Choroid plexus epithelial cell (primary cell): ENCODE measurements around the gene APH1B.

Source experiments
- DNase-seq: peaks from one replicate; pipeline ENCODE4 v3.0.0-alpha.2; 2010; ENCODE audit warnings: low read depth
- H3K4me3 ChIP-seq: 2 replicates; pipeline ENCODE4 v1.5.1; 2011; ENCODE audit warnings: low read depth, mild to moderate bottlenecking, control low read depth, low read length, moderate library complexity
- TF ChIP-seq, protein P1 (sequence below): conservative IDR thresholded peaks from 2 replicates; pipeline ENCODE4 v1.5.1; 2011; ENCODE audit warnings: low read depth, mild to moderate bottlenecking, control low read depth, inconsistent platforms, low read length, moderate library complexity

APH1B gene

DNA sequence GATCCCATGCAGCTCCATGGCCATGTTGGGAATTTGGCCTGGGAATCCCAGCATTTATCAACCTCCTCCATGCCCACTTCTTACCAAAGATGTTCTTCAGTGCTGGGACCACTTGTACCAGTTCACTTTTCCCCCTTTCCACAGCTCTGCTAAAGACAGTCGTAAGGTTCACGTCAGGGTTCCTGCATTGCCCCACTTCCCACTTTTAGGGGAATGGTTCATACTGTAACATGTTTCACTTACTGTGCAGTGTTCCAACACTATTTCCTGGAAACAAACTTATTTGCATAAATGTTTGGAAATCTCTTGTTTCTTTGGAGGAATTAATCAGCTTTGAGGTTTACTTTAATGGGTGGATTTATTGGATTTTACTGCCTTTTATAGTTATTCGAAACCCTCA, 17.0 kb downstream of the APH1B start:
- TF ChIP-seq, protein P1, sequence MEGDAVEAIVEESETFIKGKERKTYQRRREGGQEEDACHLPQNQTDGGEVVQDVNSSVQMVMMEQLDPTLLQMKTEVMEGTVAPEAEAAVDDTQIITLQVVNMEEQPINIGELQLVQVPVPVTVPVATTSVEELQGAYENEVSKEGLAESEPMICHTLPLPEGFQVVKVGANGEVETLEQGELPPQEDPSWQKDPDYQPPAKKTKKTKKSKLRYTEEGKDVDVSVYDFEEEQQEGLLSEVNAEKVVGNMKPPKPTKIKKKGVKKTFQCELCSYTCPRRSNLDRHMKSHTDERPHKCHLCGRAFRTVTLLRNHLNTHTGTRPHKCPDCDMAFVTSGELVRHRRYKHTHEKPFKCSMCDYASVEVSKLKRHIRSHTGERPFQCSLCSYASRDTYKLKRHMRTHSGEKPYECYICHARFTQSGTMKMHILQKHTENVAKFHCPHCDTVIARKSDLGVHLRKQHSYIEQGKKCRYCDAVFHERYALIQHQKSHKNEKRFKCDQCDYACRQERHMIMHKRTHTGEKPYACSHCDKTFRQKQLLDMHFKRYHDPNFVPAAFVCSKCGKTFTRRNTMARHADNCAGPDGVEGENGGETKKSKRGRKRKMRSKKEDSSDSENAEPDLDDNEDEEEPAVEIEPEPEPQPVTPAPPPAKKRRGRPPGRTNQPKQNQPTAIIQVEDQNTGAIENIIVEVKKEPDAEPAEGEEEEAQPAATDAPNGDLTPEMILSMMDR: no peak

DNA sequence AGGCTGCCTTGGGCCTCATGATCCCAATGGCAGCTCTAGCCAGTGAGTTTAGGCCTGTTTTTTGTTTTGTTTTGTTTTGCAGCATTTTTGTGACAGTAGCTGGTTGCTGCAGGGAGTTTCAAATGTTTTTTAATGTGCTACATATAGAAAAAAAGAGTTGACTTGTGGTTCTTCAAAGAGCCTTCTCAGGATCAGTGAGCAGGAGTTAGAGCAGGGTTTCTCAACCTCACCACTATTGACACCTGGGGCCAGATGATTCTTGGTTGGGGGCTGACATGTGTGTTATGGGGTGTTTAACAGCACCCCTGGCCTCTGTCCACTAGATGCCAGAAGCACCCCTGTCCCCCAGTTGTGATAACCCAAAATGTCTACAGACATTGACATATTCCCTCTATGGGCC, 17.9 kb downstream of the APH1B start:
- DNase-seq: no peak
- no peak overlapping the region for H3K4me3 ChIP-seq
- TF ChIP-seq, protein P1: no peak

More for the DNA sequence above, 17.0 kb downstream of the APH1B start:
- H3K4me3 ChIP-seq: no peak overlapping the region
- DNase-seq: no peak

DNA sequence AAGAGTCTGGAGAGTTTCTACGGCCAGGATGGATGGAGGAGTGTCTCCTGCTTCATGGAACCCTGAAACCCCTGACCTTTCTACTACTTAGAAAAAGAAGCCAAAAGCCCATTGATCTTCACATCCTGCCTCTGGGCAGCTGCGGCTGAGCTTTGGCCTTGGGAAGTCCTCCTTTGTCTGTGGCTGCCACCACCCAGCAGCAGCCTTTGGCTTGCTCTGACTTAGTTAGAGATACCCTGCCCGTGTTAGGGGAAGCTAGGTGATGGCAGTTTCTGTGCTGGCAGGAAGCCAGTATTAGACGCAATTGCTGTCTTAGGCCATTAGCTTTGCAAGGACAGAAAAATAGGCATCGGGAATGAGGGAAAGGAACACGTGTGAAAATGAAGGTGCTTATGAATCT, 18.8 kb downstream of the APH1B start:
- no peak overlapping the region for H3K4me3 ChIP-seq
- TF ChIP-seq, protein P1: no peak
- no peak for DNase-seq

DNA sequence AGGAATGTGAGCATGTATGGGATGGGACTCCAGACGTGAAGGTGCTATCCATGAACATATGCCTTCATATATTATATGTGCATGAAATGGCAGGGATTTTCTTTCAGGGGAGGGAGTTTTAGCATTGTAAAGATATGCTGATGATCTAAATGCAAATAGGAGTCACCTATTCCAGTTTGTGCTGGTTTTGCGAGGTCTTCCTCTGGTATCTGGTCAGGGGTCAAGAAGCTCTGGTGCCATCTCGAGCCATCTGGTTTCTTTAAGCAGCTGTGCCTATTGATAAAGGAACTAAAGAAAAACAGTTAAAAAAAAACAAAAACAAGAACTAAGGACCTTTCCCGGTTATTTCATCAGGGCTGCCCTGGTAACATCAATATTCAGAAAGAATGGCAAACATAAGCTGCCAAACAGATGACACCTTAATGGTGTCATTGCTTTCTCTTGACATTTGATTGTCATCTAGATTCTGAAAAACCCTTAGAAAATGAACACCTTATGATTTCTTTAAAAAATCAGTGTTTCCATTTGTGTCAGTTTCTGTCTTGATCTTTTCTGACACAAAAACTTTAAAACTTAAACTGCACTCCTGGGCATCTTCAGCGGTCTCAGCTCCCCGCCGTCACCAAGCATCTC, 22.7 kb downstream of the APH1B start:
- no peak overlapping the region for H3K4me3 ChIP-seq
- TF ChIP-seq, protein P1: no peak
- DNase-seq: no peak

DNA sequence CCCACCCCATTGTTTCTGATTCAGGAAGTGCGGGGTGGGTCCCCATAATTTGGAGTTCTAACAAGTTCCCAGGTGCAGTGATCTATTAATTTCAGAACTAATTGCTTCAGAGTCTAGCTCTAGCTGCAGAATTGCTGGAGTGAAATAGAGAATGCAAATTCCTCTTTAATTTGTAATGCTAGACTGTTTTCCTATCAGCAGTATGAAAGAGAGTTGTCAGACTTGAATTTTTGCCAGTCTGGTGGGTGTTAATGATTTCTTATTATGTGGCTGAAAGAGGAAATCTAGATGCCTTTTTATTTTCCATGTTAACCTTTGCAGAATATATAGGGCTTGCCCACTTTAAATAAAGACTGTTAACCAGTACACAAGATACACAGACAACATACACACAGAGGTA, 23.7 kb downstream of the APH1B start:
- no peak overlapping the region for H3K4me3 ChIP-seq
- DNase-seq: no peak
- TF ChIP-seq, protein P1: no peak

DNA sequence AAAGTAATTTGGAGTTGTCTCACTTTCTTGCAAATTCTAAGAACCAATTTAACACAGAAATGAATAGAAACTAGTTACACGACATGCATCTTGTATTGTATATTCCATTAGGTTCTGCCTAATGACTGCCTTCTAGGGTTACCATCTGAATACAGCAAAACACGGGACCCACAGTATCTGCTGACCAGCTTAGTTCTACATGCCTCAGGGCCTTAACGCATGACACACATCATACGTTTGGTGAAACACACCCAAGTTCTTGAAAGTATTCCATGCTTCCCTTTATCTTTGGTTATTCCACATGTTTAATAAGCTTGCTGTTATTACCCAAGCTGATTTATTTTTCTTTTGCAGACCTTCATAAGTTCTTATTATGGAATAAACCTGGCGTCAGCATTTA, 27.9 kb downstream of the APH1B start:
- no peak for DNase-seq
- TF ChIP-seq, protein P1: no peak
- H3K4me3 ChIP-seq: no peak overlapping the region

DNA sequence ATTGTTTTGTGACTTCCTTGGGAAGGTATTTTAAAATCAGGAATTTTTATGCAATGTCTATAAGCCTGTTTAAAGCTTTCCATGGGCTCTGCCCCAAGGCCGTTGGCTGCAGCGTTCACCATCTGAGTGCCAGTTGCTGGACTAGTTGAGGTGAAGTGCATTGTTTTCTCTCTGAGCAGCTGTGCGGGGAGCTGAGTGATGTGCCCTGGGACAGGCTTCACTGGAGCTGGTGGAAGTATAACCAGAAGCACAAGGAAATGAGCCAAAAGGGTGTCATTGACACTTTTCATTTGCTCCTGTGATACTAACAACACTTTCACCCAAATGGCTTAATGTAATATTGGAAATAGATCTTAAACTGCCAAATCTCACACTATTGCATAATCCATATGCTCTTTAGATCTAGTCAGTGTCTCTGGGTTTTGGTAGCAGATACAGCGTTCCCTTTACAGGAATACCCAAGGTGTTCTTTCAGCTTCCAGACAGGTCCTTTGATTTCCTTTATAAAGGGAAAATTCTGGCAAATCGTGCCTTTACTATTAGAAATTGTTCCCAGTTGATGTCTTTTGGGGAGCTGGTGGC, 29.2 kb downstream of the APH1B start:
- TF ChIP-seq, protein P1: no peak
- DNase-seq: no peak
- no peak overlapping the region for H3K4me3 ChIP-seq
